Measurements from ENCODE around the gene FKBP10.
"Not testable (repeated sequence)": the region's sequence is repeated elsewhere in the genome, so short reads cannot be mapped to it uniquely, and the experiment has no call there.

FKBP10 gene

DNA sequence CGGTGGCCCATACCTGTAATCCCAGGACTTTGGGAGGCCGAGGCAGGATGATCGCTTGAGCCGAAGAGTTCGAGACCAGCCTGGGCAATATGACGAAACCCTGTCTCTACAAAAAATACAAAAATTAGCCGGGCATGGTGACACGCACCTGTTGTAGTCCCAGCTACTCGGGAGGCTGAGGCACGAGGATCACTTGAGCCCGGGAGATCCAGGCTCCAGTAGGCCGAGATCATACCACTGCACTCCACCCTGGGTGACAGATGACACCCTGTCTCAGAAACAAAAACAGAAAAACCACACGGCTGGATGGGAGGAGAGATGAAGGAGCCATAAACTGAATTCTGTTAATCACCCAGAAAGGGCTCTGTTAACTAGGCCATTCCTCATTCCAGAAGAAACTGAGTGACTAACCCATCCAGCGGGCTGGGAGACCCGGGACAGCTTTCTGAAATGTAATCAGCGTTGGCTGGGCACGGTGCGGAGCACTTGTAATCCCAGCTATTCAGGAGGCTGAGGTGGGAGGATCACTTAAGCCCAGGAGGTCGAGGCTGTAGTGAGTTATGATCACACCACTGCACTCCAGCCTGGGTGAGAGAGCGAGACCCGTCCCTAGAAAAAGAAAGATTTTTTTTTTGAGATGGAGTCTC is 23.9 kb downstream of the FKBP10 start:
- Histone ChIP-seq H3K9ac (peak overlapping the region; percentile 35; the same call in 1 of the 2 replicates), H3K79me2 (ENCODE audit: insufficient read depth, low read depth) (no peaks in the 10 kb centered on the region; the same call in 1 of the 2 replicates), H3K4me2 (peak overlapping the region; percentile 99), H3K4me3 (IDR thresholded peaks at IDR 0.05; ENCODE audit: insufficient read depth, low read depth, low read length) (no peak overlapping the region), H3K36me3 (ENCODE audit: insufficient read depth) (no peaks in the 10 kb centered on the region), H3K4me1 (ENCODE audit: low read depth, poor library complexity, severe bottlenecking) (peaks cover 17% of the 10 kb centered on the region), H2AFZ (ENCODE audit: low read depth) (peak overlapping the region; percentile 100), H4K20me1 (ENCODE audit: insufficient read depth) (no peaks in the 10 kb centered on the region), H3K27me3 (ENCODE audit: insufficient read depth, low read depth) (no peaks in the 10 kb centered on the region), H3K27ac (peak overlapping the region; percentile 8; the same call in 1 of the 2 replicates)
- TF ChIP-seq, protein P1, sequence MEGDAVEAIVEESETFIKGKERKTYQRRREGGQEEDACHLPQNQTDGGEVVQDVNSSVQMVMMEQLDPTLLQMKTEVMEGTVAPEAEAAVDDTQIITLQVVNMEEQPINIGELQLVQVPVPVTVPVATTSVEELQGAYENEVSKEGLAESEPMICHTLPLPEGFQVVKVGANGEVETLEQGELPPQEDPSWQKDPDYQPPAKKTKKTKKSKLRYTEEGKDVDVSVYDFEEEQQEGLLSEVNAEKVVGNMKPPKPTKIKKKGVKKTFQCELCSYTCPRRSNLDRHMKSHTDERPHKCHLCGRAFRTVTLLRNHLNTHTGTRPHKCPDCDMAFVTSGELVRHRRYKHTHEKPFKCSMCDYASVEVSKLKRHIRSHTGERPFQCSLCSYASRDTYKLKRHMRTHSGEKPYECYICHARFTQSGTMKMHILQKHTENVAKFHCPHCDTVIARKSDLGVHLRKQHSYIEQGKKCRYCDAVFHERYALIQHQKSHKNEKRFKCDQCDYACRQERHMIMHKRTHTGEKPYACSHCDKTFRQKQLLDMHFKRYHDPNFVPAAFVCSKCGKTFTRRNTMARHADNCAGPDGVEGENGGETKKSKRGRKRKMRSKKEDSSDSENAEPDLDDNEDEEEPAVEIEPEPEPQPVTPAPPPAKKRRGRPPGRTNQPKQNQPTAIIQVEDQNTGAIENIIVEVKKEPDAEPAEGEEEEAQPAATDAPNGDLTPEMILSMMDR (conservative IDR thresholded peaks at IDR 0.05; ENCODE audit: low read depth, low read length): no peak

DNA sequence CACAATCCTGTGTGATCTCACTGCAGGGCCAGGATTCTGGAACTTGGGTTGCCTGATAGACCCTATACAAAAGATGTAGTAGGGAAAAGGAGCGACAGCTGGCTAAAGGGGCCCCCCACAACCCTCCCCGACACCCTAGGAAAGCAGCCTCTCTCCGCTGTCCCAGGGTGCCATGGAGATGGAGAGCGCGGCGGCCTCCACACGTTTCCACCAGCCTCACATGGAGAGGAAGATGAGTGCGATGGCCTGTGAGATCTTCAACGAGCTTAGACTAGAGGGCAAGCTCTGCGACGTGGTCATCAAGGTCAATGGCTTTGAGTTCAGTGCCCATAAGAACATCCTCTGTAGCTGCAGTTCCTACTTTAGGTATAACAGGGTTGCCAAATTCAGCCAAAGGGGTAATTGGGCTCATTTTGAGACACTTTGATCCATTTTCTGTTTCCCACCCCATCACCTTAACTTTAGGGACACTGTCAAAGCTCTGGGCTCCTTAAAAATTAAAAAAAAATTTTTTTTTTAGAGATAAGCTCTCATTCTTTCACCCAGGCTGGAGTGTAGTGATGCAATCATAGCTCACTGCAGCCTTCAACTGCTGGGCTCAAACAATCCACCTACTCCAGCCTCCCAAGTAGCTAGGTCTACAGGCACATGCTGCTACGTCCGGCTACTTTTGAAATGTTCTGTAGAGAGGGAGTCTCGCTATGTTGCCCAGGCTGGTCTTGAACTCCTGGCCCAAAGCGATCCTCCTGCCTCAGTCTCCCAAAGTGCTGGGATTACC is 25.1 kb downstream of the FKBP10 start, which contains the start of gene KLHL10:
TSS of gene KLHL10 (plus strand) at position 65 of the 778 bp plus-strand sequence. CDS start at position 173, 108 bp downstream.
- peak within 1 kb of the TSS; percentile 99 for H3K4me2 ChIP-seq
- H4K20me1 ChIP-seq (ENCODE audit: insufficient read depth): no peaks in the 10 kb centered on the region
- H3K4me3 ChIP-seq (IDR thresholded peaks at IDR 0.05; ENCODE audit: insufficient read depth, low read depth, low read length): no peak within 1 kb of the TSS
- H3K27me3 ChIP-seq (ENCODE audit: insufficient read depth, low read depth): no peaks in the 10 kb centered on the region
- TF ChIP-seq, protein P1 (conservative IDR thresholded peaks at IDR 0.05; ENCODE audit: low read depth, low read length): no peak
- peak within 1 kb of the TSS; percentile 8; the same call in 1 of the 2 replicates for H3K27ac ChIP-seq
- no peaks in the 10 kb centered on the region for H3K36me3 ChIP-seq (ENCODE audit: insufficient read depth)
- peak within 1 kb of the TSS; percentile 35; the same call in 1 of the 2 replicates for H3K9ac ChIP-seq
- H3K79me2 ChIP-seq (ENCODE audit: insufficient read depth, low read depth): no peaks in the 10 kb centered on the region; the same call in 1 of the 2 replicates
- H3K4me1 ChIP-seq (ENCODE audit: low read depth, poor library complexity, severe bottlenecking): peaks cover 17% of the 10 kb centered on the region
- peak within 1 kb of the TSS; percentile 100 for H2AFZ ChIP-seq (ENCODE audit: low read depth)

DNA sequence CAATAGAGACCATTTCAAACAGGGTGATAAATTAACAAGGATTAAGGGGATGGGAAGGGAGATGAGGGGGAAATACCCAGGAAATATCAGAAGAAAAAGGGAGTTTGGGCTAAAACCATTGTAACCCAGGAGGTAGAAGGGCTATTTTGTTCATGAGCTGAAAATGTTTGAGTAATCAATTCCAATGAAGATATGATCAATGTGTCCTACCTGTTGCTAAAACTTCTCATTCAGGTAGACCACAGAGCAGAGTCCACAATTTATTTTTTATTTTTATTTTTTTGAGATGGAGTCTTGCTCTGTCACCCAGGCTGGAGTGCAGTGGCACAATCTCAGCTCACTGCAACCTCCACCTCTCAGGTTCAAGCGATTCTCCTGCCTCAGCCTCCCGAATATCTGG is 26.6 kb downstream of the FKBP10 start:
- not testable (repeated sequence) for H3K9ac ChIP-seq; H3K27me3 ChIP-seq (ENCODE audit: insufficient read depth, low read depth); H3K4me3 ChIP-seq (IDR thresholded peaks at IDR 0.05; ENCODE audit: insufficient read depth, low read depth, low read length)

GRCh38 chr17:41840781-41841180 is 28.0 kb downstream of the FKBP10 start:
- H3K36me3 ChIP-seq (ENCODE audit: insufficient read depth); H3K4me2 ChIP-seq; H4K20me1 ChIP-seq (ENCODE audit: insufficient read depth); H3K9ac ChIP-seq; H3K27ac ChIP-seq; H3K79me2 ChIP-seq (ENCODE audit: insufficient read depth, low read depth); H3K4me3 ChIP-seq (IDR thresholded peaks at IDR 0.05; ENCODE audit: insufficient read depth, low read depth, low read length); H3K27me3 ChIP-seq (ENCODE audit: insufficient read depth, low read depth); H2AFZ ChIP-seq (ENCODE audit: low read depth): not testable (repeated sequence)
- peaks cover 10% of the 10 kb centered on the region for H3K4me1 ChIP-seq (ENCODE audit: low read depth, poor library complexity, severe bottlenecking)

More for the DNA sequence above, 26.6 kb downstream of the FKBP10 start:
- not testable (repeated sequence) for H3K27ac ChIP-seq; H4K20me1 ChIP-seq (ENCODE audit: insufficient read depth); H2AFZ ChIP-seq (ENCODE audit: low read depth); H3K4me2 ChIP-seq; H3K36me3 ChIP-seq (ENCODE audit: insufficient read depth); H3K79me2 ChIP-seq (ENCODE audit: insufficient read depth, low read depth)
- peaks cover 17% of the 10 kb centered on the region for H3K4me1 ChIP-seq (ENCODE audit: low read depth, poor library complexity, severe bottlenecking)

- Histone ChIP-seq H3K79me2 (ENCODE audit: insufficient read depth, low read depth) (peaks cover 9% of the 10 kb centered on the region; the same call in 1 of the 2 replicates), H3K36me3 (ENCODE audit: insufficient read depth) (no peaks in the 10 kb centered on the region), H4K20me1 (ENCODE audit: insufficient read depth) (0 out of 2 replicates have a peak, but pooled peaks cover 5% of the 10 kb centered on the region), H3K4me2 (no peak overlapping the region), H3K9ac (no peak overlapping the region), H3K4me3 (IDR thresholded peaks at IDR 0.05; ENCODE audit: insufficient read depth, low read depth, low read length) (no peak overlapping the region), H3K27me3 (ENCODE audit: insufficient read depth, low read depth) (no peaks in the 10 kb centered on the region), H3K4me1 (ENCODE audit: low read depth, poor library complexity, severe bottlenecking) (no peaks in the 10 kb centered on the region), H2AFZ (ENCODE audit: low read depth) (no peak overlapping the region), H3K27ac (no peak overlapping the region)
- TF ChIP-seq, protein P1 (conservative IDR thresholded peaks at IDR 0.05; ENCODE audit: low read depth, low read length): no peak
Observed at GRCh38 chr17:41844971-41845370, 32.2 kb downstream of the FKBP10 start.
